ENCODE data around the gene KCNK7.

KCNK7 gene

GRCh38 chr11:65553301-65554001 is 42.1 kb downstream of the KCNK7 start:
- TF ChIP-seq CTCF (conservative IDR thresholded peaks at IDR 0.05; ENCODE audit: low read depth): no peak
- ChIA-PET CTCF (no interaction called here), POLR2A (ENCODE audit: low non-redundant PET) (no interaction called here)
- no peak for DNase-seq (ENCODE audit: low spot score)
- no peak overlapping the region for H3K27ac ChIP-seq

GRCh38 chr11:65552388-65552951 is 43.1 kb downstream of the KCNK7 start:
- DNase-seq (ENCODE audit: low spot score): no peak
- no peak overlapping the region for H3K27ac ChIP-seq
- POLR2A ChIA-PET (ENCODE audit: low non-redundant PET): no interaction called here
- TF ChIP-seq CTCF (conservative IDR thresholded peaks at IDR 0.05; ENCODE audit: low read depth): 0 out of 2 replicates have a peak, but pooled peaks have one; percentile 5
- CTCF ChIA-PET: interaction anchor here (0.5 to 2.2 kb wide), 10 partner anchors 8 to 272 kb away, joined by 3 to 12 read pairs (median 3); no protein-coding TSS in a partner anchor

GRCh38 chr11:65551572-65552387 is 43.8 kb downstream of the KCNK7 start:
- POLR2A ChIA-PET (ENCODE audit: low non-redundant PET): no interaction called here

GRCh38 chr11:65549096-65549495 is 46.5 kb downstream of the KCNK7 start:
- TF ChIP-seq CTCF (conservative IDR thresholded peaks at IDR 0.05; ENCODE audit: low read depth): no peak
- DNase-seq (ENCODE audit: low spot score): no peak
- no peak overlapping the region for H3K27ac ChIP-seq
- CTCF ChIA-PET: interaction anchor here (0.6 to 1.4 kb wide), 3 partner anchors 10 to 23 kb away, joined by 3 to 4 read pairs (median 4); no protein-coding TSS in a partner anchor
- POLR2A ChIA-PET (ENCODE audit: low non-redundant PET): no interaction called here

More at GRCh38 chr11:65551572-65552387, 43.8 kb downstream of the KCNK7 start:
- TF ChIP-seq CTCF (conservative IDR thresholded peaks at IDR 0.05; ENCODE audit: low read depth): peak; percentile 54; the same call in 1 of the 2 replicates
- H3K27ac ChIP-seq: no peak overlapping the region
- CTCF ChIA-PET: interaction anchor here (0.5 to 2.2 kb wide), 12 partner anchors 9 to 271 kb away, joined by 3 to 12 read pairs (median 3); no protein-coding TSS in a partner anchor
- DNase-seq (ENCODE audit: low spot score): no peak

GRCh38 chr11:65548395-65548794 is 47.2 kb downstream of the KCNK7 start:
- DNase-seq (ENCODE audit: low spot score): no peak
- TF ChIP-seq CTCF (conservative IDR thresholded peaks at IDR 0.05; ENCODE audit: low read depth): no peak
- no peak overlapping the region for H3K27ac ChIP-seq
- ChIA-PET POLR2A (ENCODE audit: low non-redundant PET) (no interaction called here), CTCF (interaction anchor here (0.6 to 1.4 kb wide), 4 partner anchors 11 to 1099 kb away, joined by 3 to 4 read pairs (median 3); no protein-coding TSS in a partner anchor)
